Stimulated activated CD4-positive, alpha-beta T cell treated with anti-CD3 and anti-CD28 coated beads, Interleukin-2, amount 100 ng/mL, for 24 hours (primary cell): ENCODE data around the gene NDUFS8.

Experiments used
- DNase-seq, 2 donors: peaks; one replicate each; pipeline ENCODE4 v3.0.0-alpha.2; 2020

Gene NDUFS8

GRCh38 chr11:68003846-68004550 is 26.5 kb upstream of the NDUFS8 start, which contains the start of gene UNC93B1:
Gene UNC93B1 (minus strand): TSS chr11:68004097. CDS start chr11:68004043, 54 bp downstream.
- peak; percentile 82 to 88 for DNase-seq

GRCh38 chr11:68004551-68005335 is 25.7 kb upstream of the NDUFS8 start:
- no peak for DNase-seq

- DNase-seq = no peak
Observed at GRCh38 chr11:68006606-68007166, 23.8 kb upstream of the NDUFS8 start.

- DNase-seq = no peak
Observed at GRCh38 chr11:68007498-68008380, 22.7 kb upstream of the NDUFS8 start.

- DNase-seq = no peak
Observed at GRCh38 chr11:68008381-68009337, 21.8 kb upstream of the NDUFS8 start.

DNA sequence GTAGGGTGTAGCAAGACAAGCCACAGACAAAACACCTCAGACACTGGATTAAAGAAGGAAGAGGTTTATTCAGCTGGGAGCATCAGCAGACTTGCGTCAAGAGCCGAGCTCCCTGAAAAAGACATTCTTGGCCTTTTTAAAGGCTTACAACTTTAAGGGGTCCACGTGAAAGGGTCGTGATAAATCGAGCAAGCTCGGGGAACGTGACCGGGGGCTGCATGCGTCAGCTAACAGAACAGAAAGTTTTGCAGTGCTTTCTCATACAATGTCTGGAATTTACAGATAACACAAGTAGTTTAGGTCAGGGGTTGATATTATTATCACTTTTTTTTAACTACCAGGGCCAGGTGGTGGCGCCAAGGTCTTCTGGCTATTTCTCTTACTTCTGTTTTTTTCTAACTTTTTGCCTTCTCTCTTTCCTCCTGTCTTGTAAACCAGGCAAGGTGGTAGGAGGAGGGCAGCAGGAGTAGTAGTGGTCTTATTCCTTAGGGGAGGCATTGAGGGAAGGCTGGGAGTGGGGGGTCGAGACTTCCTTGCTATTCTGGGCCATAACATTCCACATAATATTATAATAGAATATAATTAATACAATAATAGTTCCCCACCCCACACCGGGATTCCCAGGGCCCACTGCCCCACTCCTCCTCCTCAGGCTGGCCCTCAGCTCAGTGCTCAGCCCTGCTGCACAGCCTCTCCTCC is 20.9 kb upstream of the NDUFS8 start:
- no peak for DNase-seq

GRCh38 chr11:68010090-68011041 is 20.1 kb upstream of the NDUFS8 start, which contains the start of gene ALDH3B1:
Gene ALDH3B1 (plus strand): TSS chr11:68010327. CDS start chr11:68015298, 4,971 bp downstream.
- DNase-seq = no peak

DNA sequence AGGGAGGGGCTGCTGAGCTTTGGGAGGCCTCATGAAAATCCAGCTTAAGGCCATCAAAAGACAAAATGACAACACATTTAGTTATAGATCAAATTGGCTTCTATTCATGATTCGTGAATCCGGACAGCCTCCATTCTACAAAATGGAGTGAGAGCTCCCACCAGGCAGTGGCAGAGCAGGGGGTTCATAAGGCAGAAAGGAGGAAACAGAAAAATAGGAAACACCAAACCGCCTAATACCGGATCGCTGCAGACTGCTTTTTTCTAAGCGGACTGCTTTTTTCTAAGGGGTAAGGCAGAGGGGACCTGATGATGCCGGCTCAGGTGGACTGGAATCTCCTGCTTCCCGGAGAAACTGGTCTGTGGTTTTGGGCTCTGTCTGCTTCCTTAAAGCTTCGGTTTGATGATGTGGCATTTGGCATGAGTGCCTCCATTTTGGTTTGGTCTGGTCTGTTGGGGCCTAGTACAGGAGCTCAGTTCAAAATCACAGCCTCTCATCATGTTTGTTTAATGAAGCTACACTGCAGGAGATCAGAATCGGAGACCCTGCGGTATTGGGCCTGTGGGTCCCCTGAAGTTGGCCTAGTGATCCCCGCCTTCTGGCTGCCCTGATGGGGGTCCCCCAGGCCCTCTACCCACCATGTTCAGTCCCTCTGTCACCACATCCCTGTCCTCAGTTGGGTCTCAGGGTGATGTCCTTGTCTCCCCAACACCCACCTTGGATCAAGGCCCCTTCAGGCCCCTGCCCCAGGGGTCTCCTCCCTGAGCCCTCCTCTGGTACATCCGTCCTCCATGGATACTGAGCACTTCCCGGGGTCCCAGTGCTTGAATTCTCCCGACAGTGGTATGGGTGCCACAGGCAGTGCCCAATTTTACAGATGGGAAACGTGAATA is 19.2 kb upstream of the NDUFS8 start:
- DNase-seq = no peak

DNA sequence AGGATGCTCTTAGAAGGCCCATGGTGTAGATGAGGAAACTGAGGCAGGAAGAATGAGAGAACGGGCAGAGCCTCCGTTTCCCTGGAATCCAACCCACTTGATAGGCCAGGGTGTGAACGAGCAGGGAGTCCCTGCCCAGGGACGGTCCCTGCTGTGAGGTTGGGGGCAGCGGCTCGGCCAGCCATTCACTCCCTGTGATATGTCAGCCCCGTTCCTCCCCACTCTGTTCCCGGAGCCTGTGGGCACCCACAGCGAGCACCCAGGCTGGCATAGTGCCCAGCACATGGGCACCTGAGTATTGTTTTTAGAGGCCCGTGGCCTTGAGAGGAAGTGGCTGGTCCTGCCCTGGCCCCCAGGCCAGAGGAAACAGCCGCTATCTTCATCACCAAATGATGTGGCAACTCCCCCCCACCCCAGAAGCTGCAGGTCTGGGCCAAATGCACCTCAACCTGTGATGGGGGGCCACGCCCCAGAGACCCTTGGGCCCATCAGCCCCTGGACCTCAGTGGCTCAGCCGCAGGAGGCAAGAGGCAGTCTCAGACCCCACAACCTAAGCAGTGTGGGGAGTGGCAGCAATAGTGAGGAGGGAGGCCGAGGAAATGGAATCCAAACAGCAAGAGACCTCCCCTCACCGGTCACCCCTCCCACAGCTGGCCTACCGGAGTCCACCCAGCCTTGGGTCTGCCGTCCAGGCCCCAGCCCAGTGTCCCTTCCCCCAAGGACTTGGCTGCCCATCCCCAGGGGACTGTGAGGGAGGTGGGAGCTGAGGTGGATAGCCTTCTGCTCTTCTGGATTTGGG is 18.2 kb upstream of the NDUFS8 start:
- no peak for DNase-seq

DNA sequence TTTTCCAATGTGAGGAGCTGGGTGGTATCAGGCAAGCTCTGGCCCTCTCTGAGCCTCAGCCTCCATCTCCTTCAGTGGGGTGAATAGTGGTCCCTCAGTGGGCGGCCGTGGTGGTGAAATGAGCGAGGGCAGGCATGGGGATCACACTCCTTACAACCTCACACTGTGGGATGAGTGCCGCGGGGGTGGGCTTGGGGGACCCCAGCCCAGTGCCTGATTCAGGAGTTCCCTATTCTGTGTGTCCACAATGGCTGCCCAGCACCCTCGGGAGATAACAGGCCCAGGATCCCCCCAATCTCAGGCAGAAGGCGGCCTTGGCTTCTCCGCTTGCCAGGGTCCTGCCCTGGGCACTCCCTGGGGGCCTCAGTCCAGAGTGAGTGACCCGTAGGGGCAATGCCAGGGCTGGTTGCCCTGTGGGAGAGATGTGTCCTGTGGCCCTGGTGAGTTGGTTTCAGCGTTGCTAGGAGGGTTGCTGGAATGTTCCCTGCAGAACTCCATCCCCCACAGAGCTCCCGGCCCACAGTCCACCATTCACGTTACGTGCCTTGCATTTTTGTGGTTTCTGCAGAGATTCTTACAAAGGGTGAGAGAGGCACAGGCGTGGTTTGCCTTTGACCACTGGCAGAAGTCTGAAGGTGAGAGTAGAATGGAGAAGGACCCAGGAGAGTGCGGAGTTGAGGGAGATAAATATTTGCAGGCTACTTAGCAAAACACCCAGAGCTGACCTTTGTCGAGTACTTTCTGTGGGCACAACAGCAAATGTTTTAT is 17.5 kb upstream of the NDUFS8 start:
- no peak for DNase-seq

- DNase-seq = no peak
Observed at GRCh38 chr11:68013611-68014156, 16.8 kb upstream of the NDUFS8 start.

GRCh38 chr11:68014157-68014946 is 16.1 kb upstream of the NDUFS8 start:
- no peak for DNase-seq

DNA sequence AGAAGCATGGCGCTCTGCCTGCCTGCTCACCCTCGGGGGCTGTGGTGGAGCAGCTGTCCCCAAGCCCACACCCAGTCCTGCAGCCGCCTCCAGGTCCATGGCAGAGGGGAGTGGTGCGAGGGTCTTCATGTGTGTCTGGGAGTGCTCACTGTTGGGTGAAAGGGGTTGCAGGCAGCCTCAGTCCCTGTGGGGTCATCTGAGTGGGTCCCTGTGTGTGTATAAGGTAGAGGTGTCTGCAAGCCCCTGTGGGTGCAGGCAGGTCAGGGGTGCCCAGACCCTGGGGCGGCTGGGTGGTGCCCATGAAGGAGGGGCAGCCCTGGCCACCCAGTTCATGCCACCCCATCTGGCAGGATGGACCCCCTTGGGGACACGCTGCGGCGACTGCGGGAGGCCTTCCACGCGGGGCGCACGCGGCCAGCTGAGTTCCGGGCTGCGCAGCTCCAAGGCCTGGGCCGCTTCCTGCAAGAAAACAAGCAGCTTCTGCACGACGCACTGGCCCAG is 15.5 kb upstream of the NDUFS8 start:
- no peak for DNase-seq

DNA sequence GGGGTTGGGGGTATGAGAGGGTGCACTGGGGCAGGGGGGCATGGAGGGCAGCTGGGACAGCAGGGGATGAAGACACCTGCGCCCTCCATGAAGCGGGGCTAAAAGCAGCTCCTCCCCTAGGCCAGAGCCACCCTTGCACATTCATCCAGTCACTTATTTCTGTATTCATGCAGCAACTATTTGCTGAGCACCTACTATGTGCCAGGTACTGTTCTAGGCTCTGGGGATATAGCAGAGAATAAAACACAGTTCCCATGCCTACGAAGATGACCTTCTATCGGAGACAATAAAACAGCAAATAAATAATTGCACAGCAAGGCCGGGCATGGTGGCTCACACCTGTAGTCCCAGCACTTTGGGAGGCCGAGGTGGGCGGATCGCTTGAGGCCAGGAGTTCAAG is 15.0 kb upstream of the NDUFS8 start:
- DNase-seq = no peak

- DNase-seq = no peak
Observed at GRCh38 chr11:68016161-68016903, 14.1 kb upstream of the NDUFS8 start.
